K562 (cell line): ENCODE data around the gene USP17L27.
"Not testable (repeated sequence)": the region's sequence is repeated elsewhere in the genome, so short reads cannot be mapped to it uniquely, and the experiment has no call there.

Experiments used
- HDAC1 ChIP-seq, 2 experiments: fragments of 450-650 bp; IDR thresholded peaks; 2 replicates each; pipeline ENCODE4 v1.6.1; 2016 to 2017; ENCODE audit warnings: inconsistent platforms in 1 of 2, mild to moderate bottlenecking in 1 of 2, moderate library complexity in 1 of 2
- HIVEP1 ChIP-seq: fragments of 250-450 bp; sonication (Bioruptor Pico); IDR thresholded peaks from 2 replicates; pipeline ENCODE4 v1.4.0; 2020; ENCODE audit warnings: mild to moderate bottlenecking
- POLR2AphosphoS5 ChIP-seq: IDR thresholded peaks from 2 replicates; pipeline ENCODE4 v1.6.1; 2011; ENCODE audit warnings: mild to moderate bottlenecking, low read depth, low read length, moderate library complexity; ENCODE audit not compliant: control insufficient read depth, insufficient read depth
- SMARCA4 ChIP-seq: fragments of 450-650 bp; IDR thresholded peaks from 2 replicates; pipeline ENCODE4 v1.6.1; 2016
- ZNF174 ChIP-seq: fragments of 250-450 bp; sonication (Bioruptor Pico); IDR thresholded peaks from 2 replicates; pipeline ENCODE4 v1.4.0; 2020; ENCODE audit warnings: mild to moderate bottlenecking
- ZNF507 ChIP-seq: conservative IDR thresholded peaks from 2 replicates; pipeline ENCODE4 v1.6.1; 2017; ENCODE audit warnings: missing genetic modification characterization, missing compliant biosample characterization

DNA sequence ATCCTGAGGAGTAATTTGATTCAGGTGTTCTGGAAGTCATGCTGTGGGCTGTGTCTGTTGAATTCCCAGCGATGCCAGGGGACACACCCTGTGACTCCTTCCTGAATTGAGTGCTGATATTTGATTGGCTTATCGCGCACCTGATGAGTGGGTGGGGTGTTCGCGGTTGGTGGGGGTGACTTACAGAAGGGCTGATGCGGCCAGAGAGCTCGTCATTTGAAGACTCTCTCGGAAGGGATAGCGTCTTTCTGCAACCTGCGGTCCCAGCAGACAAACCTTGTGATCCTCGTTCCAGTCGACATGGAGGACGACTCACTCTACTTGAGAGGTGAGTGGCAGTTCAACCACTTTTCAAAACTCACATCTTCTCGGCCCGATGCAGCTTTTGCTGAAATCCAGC is 19.1 kb upstream of the USP17L27 start, which contains the start of gene USP17L24:
- TF ChIP-seq HDAC1 (IDR thresholded peaks at IDR 0.05); HIVEP1; ZNF174 (CRISPR knock-in tag); POLR2AphosphoS5; SMARCA4; ZNF507 (tag): not testable (repeated sequence)
